ENCODE data around the gene PRPF19. TPM values are rescaled to one million over a fixed set of nuclear protein-coding genes. Genes with fewer than 3 reads are reported as not detected.
A peak's percentile ranks its signal among the peaks of the same experiment; 100 is the strongest.

PRPF19 gene
- total RNA-seq, 1 donor from 2014 or later: 36.1 TPM

DNA sequence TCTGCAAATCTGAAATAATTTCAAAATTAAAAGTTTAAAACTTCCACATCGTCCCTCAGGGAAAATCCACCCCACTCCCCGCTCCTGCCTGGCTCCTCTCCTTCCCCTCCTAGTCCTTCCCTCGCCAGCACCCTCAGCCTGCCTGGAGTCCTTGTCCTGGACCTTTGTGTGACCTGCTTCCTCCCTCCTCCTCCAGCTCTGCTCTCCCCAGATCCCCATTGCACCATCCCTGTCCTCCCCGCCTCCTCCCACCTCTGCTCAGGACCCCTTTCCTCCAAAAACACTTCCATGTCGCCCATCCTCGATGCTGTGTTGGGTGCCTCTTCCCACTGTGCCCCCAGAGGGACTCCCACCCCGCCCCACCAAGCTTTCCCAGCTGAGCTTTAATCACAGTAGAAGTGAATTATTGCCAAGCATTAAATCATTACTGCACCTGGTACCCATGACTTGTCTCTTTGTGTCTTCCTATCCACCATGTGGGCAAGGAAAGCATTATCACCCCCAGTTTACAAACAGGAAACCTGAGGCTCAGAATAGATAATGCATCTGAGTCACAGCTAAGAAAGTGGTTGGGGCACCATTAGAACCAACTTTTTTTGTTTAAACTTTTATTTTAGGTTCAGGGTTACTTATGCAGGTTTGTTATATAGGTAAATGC, 41.4 kb downstream of the PRPF19 start:
- no peak for FAIRE-seq
- H3K27me3 ChIP-seq (ENCODE audit: control insufficient read depth, insufficient read depth, low read length): no peaks in the 10 kb centered on the region
- no peak for DNase-seq (ENCODE audit: low read depth)
- no peak overlapping the region for H3K4me3 ChIP-seq (ENCODE audit: low read depth, low read length)
- no peaks in the 10 kb centered on the region for H3K36me3 ChIP-seq (ENCODE audit: control insufficient read depth, insufficient read depth, low read length)
- TF ChIP-seq, protein P1, sequence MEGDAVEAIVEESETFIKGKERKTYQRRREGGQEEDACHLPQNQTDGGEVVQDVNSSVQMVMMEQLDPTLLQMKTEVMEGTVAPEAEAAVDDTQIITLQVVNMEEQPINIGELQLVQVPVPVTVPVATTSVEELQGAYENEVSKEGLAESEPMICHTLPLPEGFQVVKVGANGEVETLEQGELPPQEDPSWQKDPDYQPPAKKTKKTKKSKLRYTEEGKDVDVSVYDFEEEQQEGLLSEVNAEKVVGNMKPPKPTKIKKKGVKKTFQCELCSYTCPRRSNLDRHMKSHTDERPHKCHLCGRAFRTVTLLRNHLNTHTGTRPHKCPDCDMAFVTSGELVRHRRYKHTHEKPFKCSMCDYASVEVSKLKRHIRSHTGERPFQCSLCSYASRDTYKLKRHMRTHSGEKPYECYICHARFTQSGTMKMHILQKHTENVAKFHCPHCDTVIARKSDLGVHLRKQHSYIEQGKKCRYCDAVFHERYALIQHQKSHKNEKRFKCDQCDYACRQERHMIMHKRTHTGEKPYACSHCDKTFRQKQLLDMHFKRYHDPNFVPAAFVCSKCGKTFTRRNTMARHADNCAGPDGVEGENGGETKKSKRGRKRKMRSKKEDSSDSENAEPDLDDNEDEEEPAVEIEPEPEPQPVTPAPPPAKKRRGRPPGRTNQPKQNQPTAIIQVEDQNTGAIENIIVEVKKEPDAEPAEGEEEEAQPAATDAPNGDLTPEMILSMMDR (IDR thresholded peaks at IDR 0.05; ENCODE audit: insufficient read depth, low read length, severe bottlenecking): no peak

DNA sequence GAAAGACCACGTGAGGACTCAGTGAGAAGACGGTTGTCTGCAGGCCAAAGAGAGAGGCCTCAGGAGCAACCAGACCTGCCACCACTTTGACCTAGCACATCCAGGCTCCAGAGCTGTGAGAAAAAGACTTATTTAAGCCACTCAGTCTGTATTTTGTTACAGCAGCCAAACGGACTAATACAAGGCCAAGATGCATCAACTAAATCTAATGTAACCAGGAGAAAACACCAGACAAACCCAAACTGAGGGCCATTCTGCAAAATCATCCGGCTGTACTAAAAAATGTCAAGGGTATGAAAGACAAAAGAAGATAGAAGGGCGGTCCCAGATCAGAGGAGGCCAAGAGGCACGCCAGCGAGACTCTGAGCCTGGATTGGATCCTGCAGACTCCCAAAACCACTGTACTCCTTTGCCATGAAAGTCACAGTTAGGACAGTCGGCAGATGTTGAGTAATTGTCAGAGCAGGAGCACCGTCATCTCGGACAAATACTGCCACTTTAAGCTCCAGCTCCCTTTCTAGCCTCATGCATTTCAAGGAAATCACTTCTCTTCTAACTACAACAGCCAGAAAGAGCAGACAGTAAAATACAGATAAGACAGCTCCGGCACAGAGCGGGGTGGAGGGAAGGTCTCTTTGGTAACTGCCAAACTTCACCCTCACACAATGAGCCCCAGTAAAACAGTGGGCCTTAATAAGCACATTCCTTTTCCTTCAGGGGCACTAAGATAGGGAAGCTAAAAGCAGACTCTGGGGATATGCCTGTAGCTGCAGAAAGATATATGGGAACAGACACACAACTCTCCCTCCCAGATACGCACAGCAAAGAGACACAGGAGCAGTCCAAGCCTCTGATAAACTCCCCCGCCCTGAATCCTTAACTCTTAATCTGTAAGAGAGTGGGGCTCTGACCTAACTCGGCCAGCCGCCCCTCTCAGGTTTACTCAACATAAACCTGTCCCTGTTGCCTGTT, 42.5 kb downstream of the PRPF19 start:
- TF ChIP-seq, protein P1 (IDR thresholded peaks at IDR 0.05; ENCODE audit: insufficient read depth, low read length, severe bottlenecking): no peak
- FAIRE-seq: peak; percentile 13
- Histone ChIP-seq H3K27me3 (ENCODE audit: control insufficient read depth, insufficient read depth, low read length) (no peaks in the 10 kb centered on the region), H3K4me3 (ENCODE audit: low read depth, low read length) (no peak overlapping the region), H3K36me3 (ENCODE audit: control insufficient read depth, insufficient read depth, low read length) (no peaks in the 10 kb centered on the region)
- DNase-seq (ENCODE audit: low read depth): no peak

DNA sequence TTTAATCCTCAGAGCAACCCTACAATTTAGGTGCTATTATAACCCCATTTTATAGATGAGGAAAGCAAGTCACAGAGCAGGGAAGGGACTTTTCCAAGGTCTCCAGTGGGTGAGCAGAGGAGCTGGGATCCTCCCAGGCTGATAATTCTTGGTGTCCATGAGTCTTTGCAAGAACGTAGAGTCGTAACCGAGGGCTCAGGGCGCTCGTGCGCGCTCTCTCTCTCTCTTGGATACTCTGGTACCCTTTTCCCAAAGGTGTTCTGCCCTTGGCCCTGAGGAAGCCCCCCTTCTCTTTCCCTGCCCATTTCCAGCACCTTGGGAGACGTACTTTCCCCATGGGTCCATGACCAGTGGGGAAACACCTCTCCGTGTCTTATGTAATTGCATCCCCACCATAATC, 44.2 kb downstream of the PRPF19 start:
- TF ChIP-seq, protein P1 (IDR thresholded peaks at IDR 0.05; ENCODE audit: insufficient read depth, low read length, severe bottlenecking): no peak
- Histone ChIP-seq H3K27me3 (ENCODE audit: control insufficient read depth, insufficient read depth, low read length) (no peaks in the 10 kb centered on the region), H3K4me3 (ENCODE audit: low read depth, low read length) (no peak overlapping the region), H3K36me3 (ENCODE audit: control insufficient read depth, insufficient read depth, low read length) (no peaks in the 10 kb centered on the region)
- FAIRE-seq: no peak
- no peak for DNase-seq (ENCODE audit: low read depth)

DNA sequence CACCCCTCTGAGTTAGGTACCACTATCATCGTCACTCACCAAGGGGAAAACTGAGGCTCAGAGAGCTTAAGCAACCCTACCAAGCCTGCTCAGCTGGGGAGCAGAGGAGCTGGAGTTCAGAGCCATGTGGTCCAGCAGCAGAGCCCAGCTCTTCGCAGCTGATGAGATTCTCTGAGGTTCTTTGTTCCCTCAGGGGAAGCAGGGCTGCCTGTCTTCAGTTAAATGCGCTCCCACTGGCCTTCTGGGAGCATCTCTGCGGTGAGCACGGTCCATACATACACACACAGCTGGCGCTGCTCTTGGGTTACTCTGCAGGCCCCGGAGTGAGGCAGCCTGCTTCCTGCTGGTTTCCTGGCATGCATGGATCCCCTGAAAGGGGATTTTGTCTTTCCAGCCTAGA, 45.4 kb downstream of the PRPF19 start:
- TF ChIP-seq, protein P1 (IDR thresholded peaks at IDR 0.05; ENCODE audit: insufficient read depth, low read length, severe bottlenecking): no peak
- Histone ChIP-seq H3K27me3 (ENCODE audit: control insufficient read depth, insufficient read depth, low read length) (no peaks in the 10 kb centered on the region), H3K36me3 (ENCODE audit: control insufficient read depth, insufficient read depth, low read length) (no peaks in the 10 kb centered on the region), H3K4me3 (ENCODE audit: low read depth, low read length) (no peak overlapping the region)
- DNase-seq (ENCODE audit: low read depth) (no peak), FAIRE-seq (no peak)

DNA sequence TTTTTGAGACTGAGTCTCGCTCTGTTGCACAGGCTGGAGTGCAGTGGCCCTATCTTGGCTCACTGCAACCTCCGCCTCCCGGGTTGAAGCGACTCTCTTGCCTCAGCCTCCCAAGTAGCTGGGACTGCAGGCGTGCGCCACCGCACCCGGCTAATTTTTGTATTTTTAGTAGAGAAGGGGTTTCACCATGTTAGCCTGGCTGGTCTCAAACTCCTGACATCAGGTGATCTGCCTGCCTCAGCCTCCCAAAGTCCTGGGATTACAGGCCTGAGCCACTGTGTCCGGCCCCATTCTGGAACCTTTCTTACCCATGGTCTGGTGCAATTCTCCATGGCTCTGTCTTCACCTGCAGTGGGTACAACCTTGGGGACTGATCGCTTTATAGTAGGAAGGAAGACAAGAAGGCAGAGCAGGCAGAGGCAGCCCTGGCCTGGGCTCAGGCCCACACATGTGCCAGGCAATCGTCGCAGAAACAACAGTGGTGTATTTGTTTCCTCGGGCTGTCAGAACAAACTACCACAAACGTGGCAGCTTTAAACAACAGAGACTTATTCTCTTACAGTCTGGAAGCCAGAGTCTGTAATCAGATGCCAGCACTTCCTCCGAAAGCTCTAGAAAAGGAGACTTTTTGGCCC, 46.7 kb downstream of the PRPF19 start:
- FAIRE-seq: no peak
- DNase-seq (ENCODE audit: low read depth): no peak
- TF ChIP-seq, protein P1 (IDR thresholded peaks at IDR 0.05; ENCODE audit: insufficient read depth, low read length, severe bottlenecking): no peak
- Histone ChIP-seq H3K36me3 (ENCODE audit: control insufficient read depth, insufficient read depth, low read length) (no peaks in the 10 kb centered on the region), H3K4me3 (ENCODE audit: low read depth, low read length) (no peak overlapping the region), H3K27me3 (ENCODE audit: control insufficient read depth, insufficient read depth, low read length) (no peaks in the 10 kb centered on the region)

Measured in bronchial epithelial cell (primary cell).